Heart right ventricle (tissue), 16 donors: Measurements from ENCODE around the gene PADI2. TPM values are rescaled to one million over a fixed set of nuclear protein-coding genes. Genes with fewer than 3 reads are reported as not detected.

Source experiments
- ATAC-seq, 8 donors: fragments of 200-7000 bp; cut with Tn5 transposase; one replicate each; pipeline ENCODE4 v1.9.1; 2020; ENCODE audit warnings: mild to moderate bottlenecking in 8 of 8, moderate library complexity in 8 of 8, moderate number of reproducible peaks in 1 of 8
- DNase-seq, 2 donors: peaks; one replicate each; pipeline ENCODE4 v3.0.0-alpha.2; 2020
- H3K27ac ChIP-seq, 10 donors: fragments of 200-600 bp; sonication (generic) in 2 of 10; one replicate each; pipeline versions ENCODE4 v1.5.0 to v1.8.0; 2020 to 2022; ENCODE audit warnings: mild to moderate bottlenecking in 3 of 10
- H3K27me3 ChIP-seq, 7 donors: fragments of 200-600 bp; one replicate each; pipeline ENCODE4 v1.8.0; 2021 to 2022; ENCODE audit warnings: mild to moderate bottlenecking in 2 of 7
- H3K36me3 ChIP-seq, 9 donors: fragments of 200-600 bp; sonication (generic) in 1 of 9; one replicate each; pipeline versions ENCODE4 v1.5.0 to v1.8.0; 2020 to 2022; ENCODE audit warnings: mild to moderate bottlenecking in 2 of 9
- H3K4me1 ChIP-seq, 9 donors: fragments of 200-600 bp; sonication (generic) in 1 of 9; one replicate each; pipeline versions ENCODE4 v1.5.0 to v1.8.0; 2020 to 2022; ENCODE audit warnings: mild to moderate bottlenecking in 4 of 9
- H3K4me3 ChIP-seq, 10 donors: fragments of 200-600 bp; sonication (generic) in 2 of 10; one replicate each; pipeline versions ENCODE4 v1.5.0 to v1.8.0; 2020 to 2022; ENCODE audit warnings: mild to moderate bottlenecking in 7 of 10, moderate library complexity in 2 of 10
- H3K9me3 ChIP-seq, 11 donors: fragments of 200-600 bp in 10 of 11; sonication (generic) in 2 of 11; one replicate each; pipeline versions ENCODE4 v1.5.0 to v1.8.0; 2013 to 2022; ENCODE audit warnings: mild to moderate bottlenecking in 2 of 11, control low read depth in 1 of 11, moderate library complexity in 1 of 11
- whole genome bisulfite sequencing, 2 donors: extraction: QIAGEN DNeasy Blood & Tissue Kit; methylation state at CpG; one replicate each; pipeline ENCODE4 v1.1.7; 2013; ENCODE audit warnings: inconsistent platforms in 1 of 2; 5-methylcytosine and 5-hydroxymethylcytosine counted together
- intact Hi-C, 10 donors: fragments of 100-400 bp; cut with DNase I; formaldehyde crosslinking; loops; one replicate each; pipeline versions ENCODE4 v1.11.1 to v1.14.2; 2022
- polyA plus RNA-seq, 2 donors: library from polyadenylated mRNA; stranded (reverse); fragments of 200-250 nt; gene quantifications; one replicate each; pipeline ENCODE4 v1.2.3, GENCODE V29; 2013
- total RNA-seq, 10 donors: library from RNA; stranded (reverse); fragmentation: NEBNext Ultra II Directional in 3 of 10; extraction: Animal tissue kit (Norgen Biotek cat#: 25700) in 3 of 10; gene quantifications; one replicate each; pipeline versions ENCODE4 v1.2.1 to v1.2.4, GENCODE V29; 2021 to 2023
- TF ChIP-seq, protein P1 (sequence below), 9 donors: fragments of 200-600 bp; sonication (generic) in 2 of 9; IDR thresholded peaks; one replicate each; pipeline versions ENCODE4 v1.5.0 to v1.8.0; 2021 to 2022; ENCODE audit warnings: antibody characterized with exemption in 9 of 9, mild to moderate bottlenecking in 5 of 9, moderate library complexity in 1 of 9
- donor health status: Arrhythmogenic right ventricular cardiomyopathy.
- donor health status: ischemic (EF 13 %, LVEDD 7.1; RV severe dilation, severe dysfunction).
- donor health status: healthy with polysubstance abuse.
- donor health status: DM: no; HTN: yes; CAD: no.
- donor health status: DM: no; HTN: no; CAD: no.
- donor health status: ischemic (EF 25% LVEDD 6.9; RV normal size, moderate dysfunction).
- donor health status: ischemic (EF 25% LVEDD 5.7; RV mildly dilated, moderate dysfunction).
- donor health status: healthy.
- donor health status: DM: yes; HTN: yes; CAD: no.
- donor health status: Ischemic cardiomyopathy.
- donor health status: ischemic (EF 35%, LVEDD 5.7; RV mildly dilated, moderate dysfunction).
- donor health status: nonischemic (EF 11% LVEDD 7.7; RV severe dilation, severe dysfunction).
- donor health status: DM: yes; HTN: yes; CAD: no.
- donor health status: PGD.
- donor health status: ischemic (EF 29% LVEDD 5.4; RV normal size, mild dysfunction).
- donor health status: nonischemic (EF 23%, LVEDD 6.1; RV moderate dilation, normal function).

PADI2 gene
- total and polyA plus RNA-seq, 12 donors = 0.07 to 1.1 (median 0.47) TPM

DNA sequence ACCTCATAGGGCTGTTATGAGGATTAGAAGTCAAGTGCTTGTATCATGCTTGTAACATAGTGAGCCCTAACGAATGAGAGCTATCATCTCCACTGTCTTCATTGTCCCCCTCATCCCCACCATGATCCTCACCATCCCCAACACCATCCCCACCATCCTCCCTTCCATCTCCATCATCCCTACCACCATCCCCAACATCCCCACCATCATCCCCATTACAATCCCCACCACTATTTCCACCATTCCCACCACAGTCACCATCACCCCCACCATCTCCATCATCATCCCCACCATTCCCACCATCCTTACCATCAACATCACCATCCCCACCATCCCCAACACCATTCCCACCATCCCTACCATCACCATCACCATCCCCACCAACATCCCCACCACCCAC is 46.6 kb upstream of the PADI2 start:
- no peak overlapping the region for H3K4me3 ChIP-seq
- intact Hi-C loops = no loop called here
- ATAC-seq = no peak

DNA sequence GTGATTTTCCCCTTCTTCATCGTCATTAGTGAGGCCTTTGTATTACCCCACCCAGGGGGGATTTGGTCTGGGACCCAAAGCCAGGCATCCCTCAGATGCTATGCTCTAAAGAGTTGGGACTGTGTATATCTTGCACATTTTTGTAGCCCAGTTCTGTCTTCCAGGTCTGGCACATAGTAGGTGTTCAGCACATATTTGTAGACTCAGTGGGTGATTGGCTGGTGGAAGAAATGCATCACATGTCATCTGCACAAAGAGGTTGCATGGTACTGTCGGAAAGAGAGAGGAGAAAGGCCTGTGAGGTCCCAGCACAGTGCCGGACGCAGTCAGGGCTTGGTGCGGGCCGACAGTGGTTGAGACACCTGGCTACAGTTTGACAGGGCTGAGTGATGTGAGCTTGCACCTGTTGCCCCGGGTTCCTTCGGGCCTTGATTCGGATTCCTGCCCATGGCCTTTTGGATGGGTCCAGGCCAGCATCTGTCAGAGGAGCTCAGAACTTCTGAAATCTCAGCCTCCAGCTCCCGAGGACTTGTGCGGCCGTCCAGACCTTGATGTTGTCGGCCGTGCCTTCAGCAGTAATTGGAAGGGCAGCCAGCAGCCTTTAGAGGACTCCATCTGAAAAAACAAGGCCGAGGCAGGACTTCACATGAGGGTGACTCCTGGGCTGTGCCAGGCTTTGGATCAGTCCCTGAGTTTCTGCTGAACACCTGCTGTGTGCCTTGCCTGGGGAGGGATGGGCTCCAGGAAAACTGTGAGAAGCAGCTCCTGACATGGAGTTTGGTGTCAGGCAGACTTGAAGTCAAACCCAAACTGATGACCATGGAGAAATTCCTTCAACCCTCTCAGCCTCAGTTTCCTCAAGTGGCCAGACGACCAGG is 44.8 kb upstream of the PADI2 start:
- no peaks in the 10 kb centered on the region for H3K4me1 ChIP-seq
- DNase-seq = no peak
- ATAC-seq = no peak
- intact Hi-C loops = no loop called here
- H3K9me3 ChIP-seq = peaks cover 0 to 4% (median 0%) of the 10 kb centered on the region in 11 donors
- no peak overlapping the region for H3K4me3 ChIP-seq
- H3K27ac ChIP-seq = no peak overlapping the region
- H3K36me3 ChIP-seq = no peaks in the 10 kb centered on the region
- 74 to 76% methylated on average over 16 of the region's 16 CpGs for WGBS, 2 donors
- H3K27me3 ChIP-seq = peaks cover 0 to 44% (median 17%) of the 10 kb centered on the region in 7 donors
- TF ChIP-seq, protein P1, sequence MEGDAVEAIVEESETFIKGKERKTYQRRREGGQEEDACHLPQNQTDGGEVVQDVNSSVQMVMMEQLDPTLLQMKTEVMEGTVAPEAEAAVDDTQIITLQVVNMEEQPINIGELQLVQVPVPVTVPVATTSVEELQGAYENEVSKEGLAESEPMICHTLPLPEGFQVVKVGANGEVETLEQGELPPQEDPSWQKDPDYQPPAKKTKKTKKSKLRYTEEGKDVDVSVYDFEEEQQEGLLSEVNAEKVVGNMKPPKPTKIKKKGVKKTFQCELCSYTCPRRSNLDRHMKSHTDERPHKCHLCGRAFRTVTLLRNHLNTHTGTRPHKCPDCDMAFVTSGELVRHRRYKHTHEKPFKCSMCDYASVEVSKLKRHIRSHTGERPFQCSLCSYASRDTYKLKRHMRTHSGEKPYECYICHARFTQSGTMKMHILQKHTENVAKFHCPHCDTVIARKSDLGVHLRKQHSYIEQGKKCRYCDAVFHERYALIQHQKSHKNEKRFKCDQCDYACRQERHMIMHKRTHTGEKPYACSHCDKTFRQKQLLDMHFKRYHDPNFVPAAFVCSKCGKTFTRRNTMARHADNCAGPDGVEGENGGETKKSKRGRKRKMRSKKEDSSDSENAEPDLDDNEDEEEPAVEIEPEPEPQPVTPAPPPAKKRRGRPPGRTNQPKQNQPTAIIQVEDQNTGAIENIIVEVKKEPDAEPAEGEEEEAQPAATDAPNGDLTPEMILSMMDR (IDR thresholded peaks at IDR 0.05) = no peak

More for the DNA sequence above, 46.6 kb upstream of the PADI2 start:
- DNase-seq = no peak
- Histone ChIP-seq H3K27me3 (peaks cover 0 to 44% (median 17%) of the 10 kb centered on the region in 7 donors), H3K4me1 (no peaks in the 10 kb centered on the region), H3K36me3 (no peaks in the 10 kb centered on the region), H3K27ac (no peak overlapping the region), H3K9me3 (peaks cover 0 to 4% (median 0%) of the 10 kb centered on the region in 11 donors)
- TF ChIP-seq, protein P1 (IDR thresholded peaks at IDR 0.05) = no peak
- 75 to 78% methylated on average over 1 of the region's 1 CpG for WGBS, 2 donors

DNA sequence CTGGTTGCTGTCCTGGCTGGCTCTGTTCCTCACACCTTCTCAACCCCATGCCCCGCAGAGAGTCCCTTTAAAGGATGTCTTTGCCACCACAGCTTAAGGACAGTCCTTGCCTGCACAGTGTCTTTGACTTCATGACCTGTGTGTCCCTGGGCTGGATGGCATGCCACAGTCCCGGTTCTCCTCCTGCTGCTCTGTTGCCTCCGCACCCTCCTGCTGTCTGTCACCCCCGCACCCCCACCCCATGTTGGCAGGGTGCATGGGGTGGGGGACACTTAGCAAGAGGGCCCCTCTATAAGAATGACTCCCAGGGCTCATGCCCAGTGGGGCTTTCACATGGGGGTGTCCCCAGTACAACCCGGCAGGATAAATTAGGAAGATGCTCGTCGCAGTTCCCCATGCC is 44.1 kb upstream of the PADI2 start:
- 86 to 89% methylated on average over 7 of the region's 7 CpGs for WGBS, 2 donors
- intact Hi-C loops = no loop called here
- TF ChIP-seq, protein P1 (IDR thresholded peaks at IDR 0.05) = no peak
- ATAC-seq (no peak), DNase-seq (no peak)
- Histone ChIP-seq H3K27me3 (peaks cover 0 to 48% (median 17%) of the 10 kb centered on the region in 7 donors), H3K4me3 (no peak overlapping the region), H3K9me3 (peaks cover 0 to 4% (median 0%) of the 10 kb centered on the region in 11 donors), H3K36me3 (no peaks in the 10 kb centered on the region), H3K4me1 (no peaks in the 10 kb centered on the region), H3K27ac (no peak overlapping the region)

DNA sequence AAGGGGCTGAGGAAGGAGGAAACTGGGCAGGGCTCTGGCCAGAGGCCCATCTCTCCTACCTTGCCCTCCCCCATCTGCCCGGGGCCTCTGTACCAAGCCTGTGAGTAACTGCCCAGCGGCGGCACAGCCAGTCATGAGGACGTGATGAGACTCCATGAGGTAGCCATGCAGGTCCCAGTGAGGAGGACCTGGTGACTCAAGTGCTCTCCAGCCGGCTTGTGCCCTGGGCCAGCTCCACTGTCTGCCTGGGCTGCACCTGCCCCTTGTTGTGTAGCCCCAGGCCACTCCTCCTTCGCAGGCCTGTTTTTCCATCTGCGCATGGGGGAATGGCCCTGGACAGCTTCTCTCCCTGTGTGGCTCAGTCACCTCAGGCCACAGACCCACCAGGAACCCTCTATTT is 43.7 kb upstream of the PADI2 start:
- TF ChIP-seq, protein P1 (IDR thresholded peaks at IDR 0.05) = no peak
- Histone ChIP-seq H3K4me1 (no peaks in the 10 kb centered on the region), H3K27me3 (peaks cover 0 to 49% (median 15%) of the 10 kb centered on the region in 7 donors), H3K36me3 (no peaks in the 10 kb centered on the region), H3K9me3 (peaks cover 0 to 4% (median 0%) of the 10 kb centered on the region in 11 donors), H3K27ac (no peak overlapping the region), H3K4me3 (no peak overlapping the region)
- intact Hi-C loops = no loop called here
- WGBS, 2 donors = 82% methylated on average over 7 of the region's 7 CpGs
- no peak for ATAC-seq
- DNase-seq = no peak
